ENCODE measurements around the gene SELENOO.
"Not testable (repeated sequence)": the region's sequence is repeated elsewhere in the genome, so short reads cannot be mapped to it uniquely, and the experiment has no call there.

SELENOO gene

DNA sequence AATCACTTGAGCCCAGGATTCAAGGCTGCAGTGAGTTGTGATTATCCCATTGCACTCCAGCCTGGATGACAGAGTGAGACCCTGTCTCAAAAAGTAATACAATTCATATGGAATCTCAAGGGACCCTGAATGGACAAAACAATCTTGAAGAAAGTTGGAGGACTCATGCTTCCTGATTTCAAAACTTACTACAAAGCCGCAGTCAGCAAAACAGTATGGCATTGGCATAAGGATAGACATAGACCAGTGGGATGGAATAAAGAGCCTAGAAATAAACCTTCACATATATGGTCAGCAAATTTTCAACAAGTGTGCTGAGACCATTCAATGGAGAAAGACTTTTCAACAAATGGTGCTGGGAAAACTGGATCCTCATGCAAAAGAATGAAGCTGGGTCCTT lies 2.5 kb downstream of the SELENOO start:
- Histone ChIP-seq H4K91ac (ENCODE audit: low read depth, low read length, poor library complexity) (no peak overlapping the region), H3K4me3 (ENCODE audit: low read length in 2 of 2) (no peak overlapping the region), H3K79me1 (ENCODE audit: low read depth, low read length) (peaks cover 13% of the 10 kb centered on the region), H3K14ac (ENCODE audit: low read length) (no peak overlapping the region), H2AK5ac (ENCODE audit: low read depth, low read length) (no peak overlapping the region), H3K4ac (ENCODE audit: low read length) (no peak overlapping the region), H2BK5ac (ENCODE audit: low read length) (no peak overlapping the region), H3K27me3 (ENCODE audit: control insufficient read depth in 3 of 3, insufficient read depth in 3 of 3, low read depth in 1 of 3, low read length in 3 of 3) (no peaks in the 10 kb centered on the region), H3K9ac (ENCODE audit: low read depth, low read length, poor library complexity) (no peak overlapping the region), H2AFZ (ENCODE audit: low read length) (no peak overlapping the region), H3K4me2 (ENCODE audit: insufficient read depth, low read length, poor library complexity, severe bottlenecking) (no peak overlapping the region), H3K36me3 (replicated peaks in 1 of 2; ENCODE audit: control insufficient read depth in 2 of 2, insufficient read depth in 2 of 2, low read length in 2 of 2) (peaks cover 19 to 56% of the 10 kb centered on the region in 2 donors), H4K8ac (ENCODE audit: low read depth, low read length) (no peak overlapping the region), H3K4me1 (ENCODE audit: control insufficient read depth in 2 of 2, insufficient read depth in 1 of 2, low read depth in 1 of 2, low read length in 2 of 2) (peaks cover 10 to 21% of the 10 kb centered on the region in 2 donors), H2BK15ac (ENCODE audit: low read length) (no peak overlapping the region), H3K27ac (replicated peaks; ENCODE audit: low read length) (no peak overlapping the region), H2BK12ac (ENCODE audit: low read length) (no peak overlapping the region), H2BK120ac (ENCODE audit: low read depth, low read length) (no peak overlapping the region), H3K9me3 (replicated peaks in 1 of 2; ENCODE audit: control insufficient read depth in 2 of 2, insufficient read depth in 1 of 2, low read depth in 1 of 2, low read length in 2 of 2) (peaks cover 0 to 14% of the 10 kb centered on the region in 2 donors), H3K18ac (ENCODE audit: low read length) (no peak overlapping the region), H3K23ac (ENCODE audit: low read depth, low read length, poor library complexity) (no peak overlapping the region)
- WGBS, 2 donors (ENCODE audit: extremely low coverage in 2 of 2, insufficient read length in 2 of 2, insufficient replicate concordance in 1 of 2) = no CpG with 5 or more reads among the region's 1 CpG
- no peak for DNase-seq (ENCODE audit: low spot score)

DNA sequence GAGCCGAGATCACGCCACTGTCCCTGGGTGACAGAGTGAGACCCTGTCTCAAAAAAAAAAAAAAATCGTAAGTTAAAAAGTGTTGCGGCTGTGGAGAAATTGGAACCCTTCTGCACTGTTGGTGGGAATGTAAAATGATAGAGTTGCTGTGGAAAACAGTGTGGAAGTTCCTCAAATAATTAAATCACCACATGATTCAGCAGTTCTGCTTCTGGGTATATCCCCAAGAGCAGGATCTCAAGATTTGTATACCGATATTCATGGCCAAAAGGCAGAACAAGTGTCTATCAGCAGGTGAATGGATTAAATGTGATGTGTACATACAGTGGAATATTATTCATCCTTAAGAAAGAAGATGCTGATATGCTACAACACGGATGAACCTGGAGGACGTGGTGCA lies 3.8 kb downstream of the SELENOO start:
- H3K9ac ChIP-seq (ENCODE audit: low read depth, low read length, poor library complexity) = no peak overlapping the region
- H3K4me2 ChIP-seq (ENCODE audit: insufficient read depth, low read length, poor library complexity, severe bottlenecking) = no peak overlapping the region
- no peak overlapping the region for H2BK12ac ChIP-seq (ENCODE audit: low read length)
- no peak overlapping the region for H3K14ac ChIP-seq (ENCODE audit: low read length)
- H2AFZ ChIP-seq (ENCODE audit: low read length) = no peak overlapping the region
- no peak overlapping the region for H2BK15ac ChIP-seq (ENCODE audit: low read length)
- no peaks in the 10 kb centered on the region for H3K27me3 ChIP-seq (ENCODE audit: control insufficient read depth in 3 of 3, insufficient read depth in 3 of 3, low read depth in 1 of 3, low read length in 3 of 3)
- no peak overlapping the region for H4K8ac ChIP-seq (ENCODE audit: low read depth, low read length)
- peaks cover 8 to 21% of the 10 kb centered on the region in 2 donors for H3K4me1 ChIP-seq (ENCODE audit: control insufficient read depth in 2 of 2, insufficient read depth in 1 of 2, low read depth in 1 of 2, low read length in 2 of 2)
- no peak overlapping the region for H3K4ac ChIP-seq (ENCODE audit: low read length)
- H3K4me3 ChIP-seq (ENCODE audit: low read length in 2 of 2) = no peak overlapping the region
- H3K23ac ChIP-seq (ENCODE audit: low read depth, low read length, poor library complexity) = no peak overlapping the region
- H3K18ac ChIP-seq (ENCODE audit: low read length) = no peak overlapping the region
- no peak overlapping the region for H2BK120ac ChIP-seq (ENCODE audit: low read depth, low read length)
- peaks cover 15 to 53% of the 10 kb centered on the region in 2 donors for H3K36me3 ChIP-seq (replicated peaks in 1 of 2; ENCODE audit: control insufficient read depth in 2 of 2, insufficient read depth in 2 of 2, low read length in 2 of 2)
- H2AK5ac ChIP-seq (ENCODE audit: low read depth, low read length) = no peak overlapping the region
- H3K27ac ChIP-seq (replicated peaks; ENCODE audit: low read length) = no peak overlapping the region
- peaks cover 14% of the 10 kb centered on the region for H3K79me1 ChIP-seq (ENCODE audit: low read depth, low read length)
- DNase-seq (ENCODE audit: low spot score) = no peak
- no peak overlapping the region for H4K91ac ChIP-seq (ENCODE audit: low read depth, low read length, poor library complexity)
- peaks cover 0 to 14% of the 10 kb centered on the region in 2 donors for H3K9me3 ChIP-seq (replicated peaks in 1 of 2; ENCODE audit: control insufficient read depth in 2 of 2, insufficient read depth in 1 of 2, low read depth in 1 of 2, low read length in 2 of 2)
- WGBS, 2 donors (ENCODE audit: extremely low coverage in 2 of 2, insufficient read length in 2 of 2, insufficient replicate concordance in 1 of 2) = no CpG with 5 or more reads among the region's 7 CpGs
- no peak overlapping the region for H2BK5ac ChIP-seq (ENCODE audit: low read length)

DNA sequence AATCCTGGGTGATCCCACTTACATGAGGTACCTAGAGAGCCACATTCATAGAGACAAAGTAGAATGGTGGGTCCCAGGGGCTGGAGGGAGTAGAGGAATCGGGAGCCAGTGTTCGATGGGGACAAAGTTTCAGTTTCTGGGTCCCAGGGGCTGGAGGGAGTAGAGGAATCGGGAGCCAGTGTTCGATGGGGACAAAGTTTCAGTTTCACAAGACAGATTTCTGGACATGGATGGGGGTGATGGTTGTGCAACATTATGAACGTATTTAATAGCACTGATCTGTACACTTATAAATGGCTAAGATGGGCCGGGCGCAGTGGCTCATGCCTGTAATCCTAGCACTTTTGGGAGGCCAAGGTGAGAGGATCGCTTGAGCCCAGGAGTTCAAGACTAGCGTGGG lies 4.2 kb downstream of the SELENOO start:
- H2BK12ac ChIP-seq (ENCODE audit: low read length); H2BK15ac ChIP-seq (ENCODE audit: low read length); H2BK120ac ChIP-seq (ENCODE audit: low read depth, low read length); H3K14ac ChIP-seq (ENCODE audit: low read length); H3K4me3 ChIP-seq (ENCODE audit: low read length in 2 of 2); H4K8ac ChIP-seq (ENCODE audit: low read depth, low read length); H2AK5ac ChIP-seq (ENCODE audit: low read depth, low read length); H2AFZ ChIP-seq (ENCODE audit: low read length); H3K18ac ChIP-seq (ENCODE audit: low read length); H2BK5ac ChIP-seq (ENCODE audit: low read length); H3K4ac ChIP-seq (ENCODE audit: low read length); H3K23ac ChIP-seq (ENCODE audit: low read depth, low read length, poor library complexity); H3K9ac ChIP-seq (ENCODE audit: low read depth, low read length, poor library complexity); DNase-seq (ENCODE audit: low spot score); H4K91ac ChIP-seq (ENCODE audit: low read depth, low read length, poor library complexity); H3K27ac ChIP-seq (replicated peaks; ENCODE audit: low read length); H3K27me3 ChIP-seq (ENCODE audit: control insufficient read depth in 3 of 3, insufficient read depth in 3 of 3, low read depth in 1 of 3, low read length in 3 of 3); H3K4me2 ChIP-seq (ENCODE audit: insufficient read depth, low read length, poor library complexity, severe bottlenecking): not testable (repeated sequence)
- H3K36me3 ChIP-seq (replicated peaks in 1 of 2; ENCODE audit: control insufficient read depth in 2 of 2, insufficient read depth in 2 of 2, low read length in 2 of 2) = peaks cover 17 to 53% of the 10 kb centered on the region in 2 donors
- H3K9me3 ChIP-seq (replicated peaks in 1 of 2; ENCODE audit: control insufficient read depth in 2 of 2, insufficient read depth in 1 of 2, low read depth in 1 of 2, low read length in 2 of 2) = peaks cover 0 to 14% of the 10 kb centered on the region in 2 donors
- H3K79me1 ChIP-seq (ENCODE audit: low read depth, low read length) = peaks cover 14% of the 10 kb centered on the region
- peaks cover 7 to 17% of the 10 kb centered on the region in 2 donors for H3K4me1 ChIP-seq (ENCODE audit: control insufficient read depth in 2 of 2, insufficient read depth in 1 of 2, low read depth in 1 of 2, low read length in 2 of 2)
- no CpG with 5 or more reads among the region's 9 CpGs for WGBS, 2 donors (ENCODE audit: extremely low coverage in 2 of 2, insufficient read length in 2 of 2, insufficient replicate concordance in 1 of 2)

DNA sequence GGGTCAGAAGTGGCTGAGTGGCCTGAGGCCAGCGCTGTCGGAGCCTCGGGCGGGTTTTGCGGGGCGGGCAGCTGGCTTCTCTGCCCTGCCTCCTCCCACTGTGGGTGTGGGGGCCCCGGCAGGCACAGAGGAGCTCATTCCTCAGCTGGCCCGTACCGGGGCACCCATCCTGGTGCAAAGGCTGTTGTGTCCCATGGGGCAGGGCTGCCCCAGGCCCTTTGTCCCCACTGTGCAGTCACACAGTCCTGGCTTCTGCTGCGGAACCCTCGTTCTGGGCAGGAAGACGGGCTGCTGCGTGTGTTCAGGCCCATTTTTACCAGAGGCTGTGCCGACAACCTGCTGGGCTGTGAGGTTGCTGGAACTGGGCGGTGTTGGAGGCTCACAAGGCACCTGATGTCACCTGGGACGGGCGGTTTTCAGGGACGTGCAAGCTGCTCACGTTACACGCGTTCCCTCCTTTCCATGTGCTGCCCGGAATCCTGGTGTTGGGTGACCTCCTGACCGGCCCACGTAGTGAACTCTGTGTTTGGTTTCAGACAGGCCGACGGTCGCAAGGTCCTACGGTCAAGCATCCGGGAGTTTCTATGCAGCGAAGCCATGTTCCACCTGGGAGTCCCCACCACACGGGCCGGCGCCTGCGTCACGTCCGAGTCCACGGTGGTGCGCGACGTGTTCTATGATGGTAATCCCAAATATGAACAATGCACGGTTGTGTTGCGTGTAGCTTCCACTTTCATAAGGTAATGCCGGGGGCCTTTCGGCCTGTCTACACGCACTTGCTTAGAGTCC lies 5.2 kb downstream of the SELENOO start:
- peaks cover 16% of the 10 kb centered on the region for H3K79me1 ChIP-seq (ENCODE audit: low read depth, low read length)
- peak overlapping the region; percentile 43 for H3K23ac ChIP-seq (ENCODE audit: low read depth, low read length, poor library complexity)
- no peak overlapping the region for H3K4me2 ChIP-seq (ENCODE audit: insufficient read depth, low read length, poor library complexity, severe bottlenecking)
- no peak overlapping the region for H2BK15ac ChIP-seq (ENCODE audit: low read length)
- H3K4me3 ChIP-seq (ENCODE audit: low read length in 2 of 2) = peak overlapping the region in 1 of 2 donors; percentile 1
- H2BK120ac ChIP-seq (ENCODE audit: low read depth, low read length) = no peak overlapping the region
- H3K18ac ChIP-seq (ENCODE audit: low read length) = no peak overlapping the region
- peaks cover 0 to 14% of the 10 kb centered on the region in 2 donors for H3K9me3 ChIP-seq (replicated peaks in 1 of 2; ENCODE audit: control insufficient read depth in 2 of 2, insufficient read depth in 1 of 2, low read depth in 1 of 2, low read length in 2 of 2)
- H3K4me1 ChIP-seq (ENCODE audit: control insufficient read depth in 2 of 2, insufficient read depth in 1 of 2, low read depth in 1 of 2, low read length in 2 of 2) = peaks cover 7 to 16% of the 10 kb centered on the region in 2 donors
- H3K27ac ChIP-seq (replicated peaks; ENCODE audit: low read length) = no peak overlapping the region
- H2AK5ac ChIP-seq (ENCODE audit: low read depth, low read length) = no peak overlapping the region
- H3K27me3 ChIP-seq (ENCODE audit: control insufficient read depth in 3 of 3, insufficient read depth in 3 of 3, low read depth in 1 of 3, low read length in 3 of 3) = no peaks in the 10 kb centered on the region
- no CpG with 5 or more reads among the region's 45 CpGs for WGBS, 2 donors (ENCODE audit: extremely low coverage in 2 of 2, insufficient read length in 2 of 2, insufficient replicate concordance in 1 of 2)
- peak overlapping the region; percentile 70 for H3K9ac ChIP-seq (ENCODE audit: low read depth, low read length, poor library complexity)
- H2AFZ ChIP-seq (ENCODE audit: low read length) = no peak overlapping the region
- peak overlapping the region; percentile 14 for H3K4ac ChIP-seq (ENCODE audit: low read length)
- H2BK5ac ChIP-seq (ENCODE audit: low read length) = no peak overlapping the region
- peak overlapping the region; percentile 90 for H3K14ac ChIP-seq (ENCODE audit: low read length)
- no peak for DNase-seq (ENCODE audit: low spot score)
- peaks cover 24 to 63% of the 10 kb centered on the region in 2 donors for H3K36me3 ChIP-seq (replicated peaks in 1 of 2; ENCODE audit: control insufficient read depth in 2 of 2, insufficient read depth in 2 of 2, low read length in 2 of 2)
- H2BK12ac ChIP-seq (ENCODE audit: low read length) = peak overlapping the region; percentile 11
- H4K91ac ChIP-seq (ENCODE audit: low read depth, low read length, poor library complexity) = no peak overlapping the region
- H4K8ac ChIP-seq (ENCODE audit: low read depth, low read length) = no peak overlapping the region

Measured in neuronal stem cell (in vitro differentiated cells).